Measurements from ENCODE around the gene ALDH4A1. TPM values are rescaled to one million over a fixed set of nuclear protein-coding genes. Genes with fewer than 3 reads are reported as not detected.

Gene ALDH4A1
- total RNA-seq, 4 donors from 2014 or later = 19.9 to 24.8 (median 22.5) TPM

GRCh38 chr1:18949686-18950400, 47.5 kb upstream of the ALDH4A1 start:
- WGBS, 2 donors (ENCODE audit: low coverage in 1 of 2) = 4 to 5% methylated on average over 9 to 20 of the region's 22 CpGs
- peak; percentile 44 for ATAC-seq

GRCh38 chr1:18948913-18949685, 46.7 kb upstream of the ALDH4A1 start:
- H3K27me3 ChIP-seq = no peaks in the 10 kb centered on the region
- ATAC-seq = peak; percentile 40
- H3K9me3 ChIP-seq = no peaks in the 10 kb centered on the region
- H3K27ac ChIP-seq = peak overlapping the region; percentile 82 to 97 (median 92)
- peaks cover 0 to 100% (median 75%) of the 10 kb centered on the region in 3 donors for H3K4me1 ChIP-seq
- peak in 2 of 4 experiments; percentile 15 to 26 for TF ChIP-seq CTCF (IDR thresholded peaks at IDR 0.05)
- TF ChIP-seq EP300 (IDR thresholded peaks at IDR 0.05) = no peak
- no peak for TF ChIP-seq POLR2AphosphoS5 (IDR thresholded peaks at IDR 0.05)
- H3K4me3 ChIP-seq = peak overlapping the region in 1 of 2 donors; percentile 45
- 26 to 34% methylated on average over 9 to 11 of the region's 23 CpGs for WGBS, 2 donors (ENCODE audit: low coverage in 1 of 2)
- H3K36me3 ChIP-seq = no peaks in the 10 kb centered on the region

More at GRCh38 chr1:18949686-18950400, 47.5 kb upstream of the ALDH4A1 start:
- H3K27ac ChIP-seq = peak overlapping the region; percentile 82 to 97 (median 92)
- peak in 3 of 4 experiments; percentile 34 to 45 (median 38) for TF ChIP-seq CTCF (IDR thresholded peaks at IDR 0.05)
- TF ChIP-seq POLR2A (IDR thresholded peaks at IDR 0.05) = no peak
- TF ChIP-seq EP300 (IDR thresholded peaks at IDR 0.05) = no peak
- TF ChIP-seq POLR2AphosphoS5 (IDR thresholded peaks at IDR 0.05) = peak; percentile 38
- H3K4me3 ChIP-seq = peak overlapping the region; percentile 2 to 45
- no peaks in the 10 kb centered on the region for H3K36me3 ChIP-seq
- peaks cover 0 to 100% (median 75%) of the 10 kb centered on the region in 3 donors for H3K4me1 ChIP-seq
- no peaks in the 10 kb centered on the region for H3K9me3 ChIP-seq
- no peaks in the 10 kb centered on the region for H3K27me3 ChIP-seq

- Histone ChIP-seq H3K9me3 (no peaks in the 10 kb centered on the region), H3K27ac (peak overlapping the region; percentile 82 to 97 (median 92)), H3K36me3 (no peaks in the 10 kb centered on the region), H3K4me1 (peaks cover 0 to 100% (median 67%) of the 10 kb centered on the region in 3 donors), H3K4me3 (no peak overlapping the region), H3K27me3 (no peaks in the 10 kb centered on the region)
- peak; percentile 30 for ATAC-seq
- peak; percentile 68 for TF ChIP-seq POLR2AphosphoS5 (IDR thresholded peaks at IDR 0.05)
- TF ChIP-seq POLR2A (IDR thresholded peaks at IDR 0.05) = no peak
- 57 to 58% methylated on average over 8 of the region's 15 CpGs for WGBS, 2 donors (ENCODE audit: low coverage in 1 of 2)
These were observed 45.9 kb upstream of the ALDH4A1 start for GRCh38 chr1:18948048-18948912.

- no peaks in the 10 kb centered on the region for H3K9me3 ChIP-seq
- no peak overlapping the region for H3K4me3 ChIP-seq
- H3K27me3 ChIP-seq = no peaks in the 10 kb centered on the region
- peaks cover 0 to 100% (median 66%) of the 10 kb centered on the region in 3 donors for H3K4me1 ChIP-seq
- H3K36me3 ChIP-seq = no peaks in the 10 kb centered on the region
- ATAC-seq = no peak
- WGBS, 2 donors (ENCODE audit: low coverage in 1 of 2) = 73% methylated on average over 5 of the region's 9 CpGs; no CpG with 5 or more reads in 1 of the 2 donors
- TF ChIP-seq POLR2AphosphoS5 (IDR thresholded peaks at IDR 0.05) (no peak), EP300 (IDR thresholded peaks at IDR 0.05) (no peak), POLR2A (IDR thresholded peaks at IDR 0.05) (no peak), CTCF (IDR thresholded peaks at IDR 0.05) (no peak)
- peak overlapping the region in 3 of 4 donors; percentile 92 to 97 (median 92) for H3K27ac ChIP-seq
These were observed 45.2 kb upstream of the ALDH4A1 start for GRCh38 chr1:18947570-18947969.

Measured in gastroesophageal sphincter (tissue), 4 donors.